GM12878 (cell line): ENCODE measurements around the gene TMEM250. TPM values are rescaled to one million over a fixed set of nuclear protein-coding genes. Genes with fewer than 3 reads are reported as not detected.

Experiments used
- ATAC-seq: fragments of 200-7000 bp; cut with Tn5 transposase; 3 replicates; pipeline ENCODE4 v1.9.1; 2020; ENCODE audit warnings: mild to moderate bottlenecking, moderate library complexity
- BruUV-seq: library from RNA; stranded (reverse); fragments of 400-500 nt; replicated peaks from 2 replicates; lab custom pipeline; 2021; lab: Mats Ljungman, UMichigan
- CTCF ChIA-PET: fragments of 300-600 bp; sonication (Branson Sonifier 250); formaldehyde crosslinking; extraction: SDS; loops from one replicate; lab custom pipeline; 2021; ENCODE audit warnings: inconsistent platforms; lab: Yijun Ruan, JAX
- POLR2A ChIA-PET: fragments of 350-600 bp; formaldehyde crosslinking; extraction: SDS; loops from one replicate; lab custom pipeline; 2021; ENCODE audit warnings: inconsistent platforms; lab: Charles Lee
- RAD21 ChIA-PET: fragments of 300-600 bp; sonication (Branson Sonifier 250); formaldehyde crosslinking; loops from one replicate; lab custom pipeline; 2023; ENCODE audit warnings: antibody characterized with exemption; ENCODE audit not compliant: unreplicated experiment; lab: Charles Lee
- SMC1A ChIA-PET: fragments of 300-600 bp; sonication (Branson Sonifier 250); formaldehyde crosslinking; loops from one replicate; lab custom pipeline; 2023; ENCODE audit not compliant: unreplicated experiment, uncharacterized antibody; lab: Charles Lee
- DNase-seq: peaks from one replicate; pipeline ENCODE4 v3.0.0-alpha.2; 2011; ENCODE audit warnings: low read depth, low spot score
- FAIRE-seq: peaks from 3 replicates; lab custom pipeline; 2011; peaks lifted over from hg19 to GRCh38; lab: Jason Lieb, UNC
- H2AFZ ChIP-seq: 2 replicates; pipeline ENCODE4 v1.6.0; 2011; ENCODE audit warnings: low read depth, low read length, control low read depth; ENCODE audit not compliant: control insufficient read depth
- H3K27ac ChIP-seq: 2 replicates; pipeline ENCODE4 v1.5.1; 2011; ENCODE audit warnings: control low read depth; ENCODE audit not compliant: control insufficient read depth, insufficient read depth
- H3K27me3 ChIP-seq, 2 experiments: replicated peaks in 1 of 2; 2 replicates each; pipeline versions ENCODE4 v1.6.0 to v1.6.1; 2011; ENCODE audit warnings: low read length in 1 of 2; ENCODE audit not compliant: control insufficient read depth in 2 of 2, insufficient read depth in 2 of 2
- H3K36me3 ChIP-seq, 2 experiments: 2 replicates each; pipeline ENCODE4 v1.5.1; 2011; ENCODE audit warnings: low read length in 1 of 2; ENCODE audit not compliant: control insufficient read depth in 2 of 2, insufficient read depth in 2 of 2
- H3K4me1 ChIP-seq: 2 replicates; pipeline ENCODE4 v1.6.1; 2011; ENCODE audit warnings: mild to moderate bottlenecking, low read length, moderate library complexity, mixed read lengths; ENCODE audit not compliant: control insufficient read depth, insufficient read depth
- H3K4me2 ChIP-seq: 2 replicates; pipeline ENCODE4 v1.6.0; 2011; ENCODE audit warnings: control low read depth; ENCODE audit not compliant: control insufficient read depth, insufficient read depth
- H3K4me3 ChIP-seq: fragments of 200-600 bp; sonication (generic); 2 replicates; pipeline ENCODE4 v1.5.1; 2016
- H3K79me2 ChIP-seq: 2 replicates; pipeline ENCODE4 v1.6.0; 2011; ENCODE audit warnings: low read length; ENCODE audit not compliant: control insufficient read depth, insufficient read depth
- H3K9ac ChIP-seq: 2 replicates; pipeline ENCODE4 v1.8.0; 2011; ENCODE audit warnings: low read length, control low read depth, mixed read lengths; ENCODE audit not compliant: control insufficient read depth, insufficient read depth
- H3K9me3 ChIP-seq: replicated peaks from 3 replicates; pipeline ENCODE4 v1.5.1; 2011; ENCODE audit warnings: mild to moderate bottlenecking, low read length; ENCODE audit not compliant: control insufficient read depth, insufficient read depth
- H4K20me1 ChIP-seq: 2 replicates; pipeline ENCODE4 v1.6.0; 2011; ENCODE audit not compliant: control insufficient read depth, insufficient read depth
- BRCA1 ChIP-seq: IDR thresholded peaks from 2 replicates; pipeline ENCODE4 v1.6.1; 2011; ENCODE audit warnings: low read depth, low read length, improper control_type of control experiment
- NR2C2 ChIP-seq: IDR thresholded peaks from 2 replicates; pipeline ENCODE4 v1.6.1; 2011; ENCODE audit warnings: borderline replicate concordance, low read depth; ENCODE audit not compliant: control insufficient read depth, insufficient read length
- POLR2A ChIP-seq: IDR thresholded peaks from 2 replicates; pipeline ENCODE4 v1.6.1; 2011; ENCODE audit warnings: low read depth, mild to moderate bottlenecking, low read length
- YBX1 ChIP-seq: fragments of 450-650 bp; IDR thresholded peaks from 2 replicates; pipeline ENCODE4 v1.6.1; 2016; ENCODE audit warnings: antibody characterized with exemption
- WGBS: methylation state at CpG from one replicate; pipeline ENCODE4 v1.1.6; 2016; ENCODE audit warnings: low lambda C conversion rate; ENCODE audit not compliant: insufficient replicate concordance, insufficient coverage; ENCODE audit errors: missing lambda C conversion rate; 5-methylcytosine and 5-hydroxymethylcytosine counted together
- in situ Hi-C: fragments of 300-500 bp; cut with MboI; formaldehyde crosslinking; loops from 9 replicates; pipeline ENCODE4 v1.14.3; 2018; ENCODE audit warnings: mixed read lengths
- intact Hi-C: fragments of 100-400 bp; cut with micrococcal nuclease; formaldehyde crosslinking; loops from one replicate; pipeline ENCODE4 v1.14.2; 2022; ENCODE audit not compliant: unreplicated experiment
- polyA plus RNA-seq, 11 experiments: library from polyadenylated mRNA; depleted of rRNA in 4 of 11; unstranded in 6 of 11; stranded (reverse) in 5 of 11; fragments of >200 nt; fragmentation: Nextera tagmentation in 4 of 11; fragmentation: Illumina TruSeq in 1 of 11; extraction: Ambion mirVana in 4 of 11; extraction: Trizol in 1 of 11; gene quantifications; 1 replicate in 1 of 11; 2 replicates in 10 of 11; pipeline versions ENCODE4 v1.2.1 to v1.2.3, GENCODE V29; 2011 to 2016; ENCODE audit warnings: inconsistent platforms in 2 of 11, missing spikeins in 2 of 11, low read depth in 1 of 11
- total RNA-seq, 4 experiments: library from RNA; depleted of rRNA in 3 of 4; stranded (reverse); fragments of >200 nt in 3 of 4; fragmentation: Illumina TruSeq in 1 of 4; extraction: Trizol in 1 of 4; gene quantifications; 2 replicates each; pipeline versions ENCODE4 v1.2.1 to v1.2.3, GENCODE V29; 2013 to 2021
- TF ChIP-seq, protein P1 (sequence below): IDR thresholded peaks from 2 replicates; pipeline ENCODE4 v1.6.1; 2012; ENCODE audit warnings: improper control_type of control experiment, low read depth, low read length; ENCODE audit not compliant: insufficient replicate concordance
- TF ChIP-seq, protein P2 (sequence below): IDR thresholded peaks from 2 replicates; pipeline ENCODE4 v1.6.1; 2012; ENCODE audit warnings: low read depth, low read length, improper control_type of control experiment
- TF ChIP-seq, protein P3 (sequence below): IDR thresholded peaks from 2 replicates; pipeline ENCODE4 v1.6.1; 2012; ENCODE audit warnings: mild to moderate bottlenecking, low read depth, low read length

The TMEM250 gene
- total and polyA plus RNA-seq, 10 of the 15 experiments (the other 5 are each of a cell fraction or from before 2014, with no cell fraction given): 0.39 to 39.9 (median 8.5) TPM

DNA sequence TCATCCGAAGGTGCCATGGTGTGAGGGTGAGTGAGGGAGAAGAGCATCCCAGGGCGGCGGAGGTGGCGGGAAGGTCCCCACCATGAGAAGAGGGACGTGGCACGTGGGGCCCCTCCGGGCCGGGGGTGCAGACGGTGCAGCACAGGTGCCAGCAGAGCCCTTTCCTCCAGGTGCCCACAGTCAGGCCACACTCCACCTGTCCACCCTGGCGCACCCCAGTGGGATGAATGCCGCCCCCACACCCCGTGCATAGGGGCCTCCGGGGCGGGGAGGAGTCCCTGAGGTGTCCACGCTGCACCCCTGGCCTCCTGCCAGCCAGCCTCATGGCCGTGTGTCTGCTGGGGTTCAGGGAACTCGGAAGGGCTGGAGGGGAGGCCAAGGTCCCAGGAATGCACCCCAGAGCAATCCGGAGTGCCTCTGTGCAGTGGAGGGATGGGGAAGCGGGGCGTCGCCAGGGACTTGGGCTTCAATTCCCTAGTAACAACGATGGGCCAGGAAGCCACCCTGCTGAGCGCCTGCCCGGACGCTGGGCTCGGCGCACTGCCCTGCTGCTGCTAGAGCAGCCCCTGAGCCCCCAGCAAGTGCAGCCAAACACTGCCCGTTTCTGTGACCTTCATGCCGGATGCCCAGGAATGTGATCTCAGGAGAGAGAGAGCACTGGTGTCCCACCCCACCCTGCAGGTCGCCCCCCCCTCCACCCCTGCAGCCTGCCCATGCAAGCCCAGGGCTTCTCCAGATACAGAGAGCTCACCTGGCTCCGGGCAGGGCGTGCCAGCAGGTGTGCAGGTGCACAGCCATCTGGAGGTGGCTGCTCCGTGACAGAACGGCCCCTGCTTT is 14.8 kb downstream of the TMEM250 start:
- RAD21 ChIA-PET: interaction anchor here (1.4 kb wide), 1 partner anchor 14 kb away, joined by 4 read pairs; no protein-coding TSS in a partner anchor
- Histone ChIP-seq H3K79me2 (peaks cover 3% of the 10 kb centered on the region), H3K9me3 (no peaks in the 10 kb centered on the region), H3K36me3 (no peaks in the 10 kb centered on the region), H2AFZ (no peak overlapping the region), H3K9ac (no peak overlapping the region), H4K20me1 (no peaks in the 10 kb centered on the region), H3K27ac (no peak overlapping the region), H3K4me1 (peaks cover 35% of the 10 kb centered on the region), H3K4me3 (no peak overlapping the region), H3K27me3 (no peaks in the 10 kb centered on the region), H3K4me2 (no peak overlapping the region)
- intact Hi-C loops: no loop called here
- SMC1A ChIA-PET: no interaction called here
- CTCF ChIA-PET: interaction anchor here (1.9 kb wide), 1 partner anchor 8 kb away, joined by 7 read pairs; the partner anchor contains the start of gene NACC2
- in situ Hi-C loops: no loop called here
- BruUV-seq: no TSS peak
- TF ChIP-seq NR2C2: no peak
- TF ChIP-seq, protein P1, sequence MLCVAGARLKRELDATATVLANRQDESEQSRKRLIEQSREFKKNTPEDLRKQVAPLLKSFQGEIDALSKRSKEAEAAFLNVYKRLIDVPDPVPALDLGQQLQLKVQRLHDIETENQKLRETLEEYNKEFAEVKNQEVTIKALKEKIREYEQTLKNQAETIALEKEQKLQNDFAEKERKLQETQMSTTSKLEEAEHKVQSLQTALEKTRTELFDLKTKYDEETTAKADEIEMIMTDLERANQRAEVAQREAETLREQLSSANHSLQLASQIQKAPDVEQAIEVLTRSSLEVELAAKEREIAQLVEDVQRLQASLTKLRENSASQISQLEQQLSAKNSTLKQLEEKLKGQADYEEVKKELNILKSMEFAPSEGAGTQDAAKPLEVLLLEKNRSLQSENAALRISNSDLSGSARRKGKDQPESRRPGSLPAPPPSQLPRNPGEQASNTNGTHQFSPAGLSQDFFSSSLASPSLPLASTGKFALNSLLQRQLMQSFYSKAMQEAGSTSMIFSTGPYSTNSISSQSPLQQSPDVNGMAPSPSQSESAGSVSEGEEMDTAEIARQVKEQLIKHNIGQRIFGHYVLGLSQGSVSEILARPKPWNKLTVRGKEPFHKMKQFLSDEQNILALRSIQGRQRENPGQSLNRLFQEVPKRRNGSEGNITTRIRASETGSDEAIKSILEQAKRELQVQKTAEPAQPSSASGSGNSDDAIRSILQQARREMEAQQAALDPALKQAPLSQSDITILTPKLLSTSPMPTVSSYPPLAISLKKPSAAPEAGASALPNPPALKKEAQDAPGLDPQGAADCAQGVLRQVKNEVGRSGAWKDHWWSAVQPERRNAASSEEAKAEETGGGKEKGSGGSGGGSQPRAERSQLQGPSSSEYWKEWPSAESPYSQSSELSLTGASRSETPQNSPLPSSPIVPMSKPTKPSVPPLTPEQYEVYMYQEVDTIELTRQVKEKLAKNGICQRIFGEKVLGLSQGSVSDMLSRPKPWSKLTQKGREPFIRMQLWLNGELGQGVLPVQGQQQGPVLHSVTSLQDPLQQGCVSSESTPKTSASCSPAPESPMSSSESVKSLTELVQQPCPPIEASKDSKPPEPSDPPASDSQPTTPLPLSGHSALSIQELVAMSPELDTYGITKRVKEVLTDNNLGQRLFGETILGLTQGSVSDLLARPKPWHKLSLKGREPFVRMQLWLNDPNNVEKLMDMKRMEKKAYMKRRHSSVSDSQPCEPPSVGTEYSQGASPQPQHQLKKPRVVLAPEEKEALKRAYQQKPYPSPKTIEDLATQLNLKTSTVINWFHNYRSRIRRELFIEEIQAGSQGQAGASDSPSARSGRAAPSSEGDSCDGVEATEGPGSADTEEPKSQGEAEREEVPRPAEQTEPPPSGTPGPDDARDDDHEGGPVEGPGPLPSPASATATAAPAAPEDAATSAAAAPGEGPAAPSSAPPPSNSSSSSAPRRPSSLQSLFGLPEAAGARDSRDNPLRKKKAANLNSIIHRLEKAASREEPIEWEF: no peak
- TF ChIP-seq, protein P2, sequence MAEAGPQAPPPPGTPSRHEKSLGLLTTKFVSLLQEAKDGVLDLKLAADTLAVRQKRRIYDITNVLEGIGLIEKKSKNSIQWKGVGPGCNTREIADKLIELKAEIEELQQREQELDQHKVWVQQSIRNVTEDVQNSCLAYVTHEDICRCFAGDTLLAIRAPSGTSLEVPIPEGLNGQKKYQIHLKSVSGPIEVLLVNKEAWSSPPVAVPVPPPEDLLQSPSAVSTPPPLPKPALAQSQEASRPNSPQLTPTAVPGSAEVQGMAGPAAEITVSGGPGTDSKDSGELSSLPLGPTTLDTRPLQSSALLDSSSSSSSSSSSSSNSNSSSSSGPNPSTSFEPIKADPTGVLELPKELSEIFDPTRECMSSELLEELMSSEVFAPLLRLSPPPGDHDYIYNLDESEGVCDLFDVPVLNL: no peak
- TF ChIP-seq, protein P3, sequence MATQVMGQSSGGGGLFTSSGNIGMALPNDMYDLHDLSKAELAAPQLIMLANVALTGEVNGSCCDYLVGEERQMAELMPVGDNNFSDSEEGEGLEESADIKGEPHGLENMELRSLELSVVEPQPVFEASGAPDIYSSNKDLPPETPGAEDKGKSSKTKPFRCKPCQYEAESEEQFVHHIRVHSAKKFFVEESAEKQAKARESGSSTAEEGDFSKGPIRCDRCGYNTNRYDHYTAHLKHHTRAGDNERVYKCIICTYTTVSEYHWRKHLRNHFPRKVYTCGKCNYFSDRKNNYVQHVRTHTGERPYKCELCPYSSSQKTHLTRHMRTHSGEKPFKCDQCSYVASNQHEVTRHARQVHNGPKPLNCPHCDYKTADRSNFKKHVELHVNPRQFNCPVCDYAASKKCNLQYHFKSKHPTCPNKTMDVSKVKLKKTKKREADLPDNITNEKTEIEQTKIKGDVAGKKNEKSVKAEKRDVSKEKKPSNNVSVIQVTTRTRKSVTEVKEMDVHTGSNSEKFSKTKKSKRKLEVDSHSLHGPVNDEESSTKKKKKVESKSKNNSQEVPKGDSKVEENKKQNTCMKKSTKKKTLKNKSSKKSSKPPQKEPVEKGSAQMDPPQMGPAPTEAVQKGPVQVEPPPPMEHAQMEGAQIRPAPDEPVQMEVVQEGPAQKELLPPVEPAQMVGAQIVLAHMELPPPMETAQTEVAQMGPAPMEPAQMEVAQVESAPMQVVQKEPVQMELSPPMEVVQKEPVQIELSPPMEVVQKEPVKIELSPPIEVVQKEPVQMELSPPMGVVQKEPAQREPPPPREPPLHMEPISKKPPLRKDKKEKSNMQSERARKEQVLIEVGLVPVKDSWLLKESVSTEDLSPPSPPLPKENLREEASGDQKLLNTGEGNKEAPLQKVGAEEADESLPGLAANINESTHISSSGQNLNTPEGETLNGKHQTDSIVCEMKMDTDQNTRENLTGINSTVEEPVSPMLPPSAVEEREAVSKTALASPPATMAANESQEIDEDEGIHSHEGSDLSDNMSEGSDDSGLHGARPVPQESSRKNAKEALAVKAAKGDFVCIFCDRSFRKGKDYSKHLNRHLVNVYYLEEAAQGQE: no peak
- TF ChIP-seq POLR2A: peak; percentile 17; the same call in 1 of the 2 replicates
- no peak for TF ChIP-seq YBX1
- TF ChIP-seq BRCA1: no peak
- POLR2A ChIA-PET: interaction anchor here (0.8 kb wide), 1 partner anchor 10 kb away, joined by 5 read pairs; no protein-coding TSS in a partner anchor
- ATAC-seq: no peak
- 61% methylated on average over 32 of the region's 34 CpGs for WGBS
- FAIRE-seq: no peak
- DNase-seq: no peak
